Right renal pelvis (tissue), 4 donors: ENCODE measurements around the gene TPST2. TPM values are rescaled to one million over a fixed set of nuclear protein-coding genes. Genes with fewer than 3 reads are reported as not detected.
"Not testable (repeated sequence)": the region's sequence is repeated elsewhere in the genome, so short reads cannot be mapped to it uniquely, and the experiment has no call there.

Experiments used
- DNase-seq, 4 donors: peaks; one replicate each; pipeline ENCODE4 v3.0.0-alpha.2; 2013; ENCODE audit warnings: low read depth in 4 of 4, low spot score in 3 of 4, missing footprints in 1 of 4
- polyA plus RNA-seq, 4 donors: library from polyadenylated mRNA; unstranded; fragments of 120-200 nt; gene quantifications; one replicate each; pipeline ENCODE4 v1.2.1, GENCODE V29; 2013; ENCODE audit not compliant: insufficient read length in 4 of 4

Gene TPST2
- polyA plus RNA-seq, 4 donors, result 26.0 to 30.3 (median 29.0) TPM

DNA sequence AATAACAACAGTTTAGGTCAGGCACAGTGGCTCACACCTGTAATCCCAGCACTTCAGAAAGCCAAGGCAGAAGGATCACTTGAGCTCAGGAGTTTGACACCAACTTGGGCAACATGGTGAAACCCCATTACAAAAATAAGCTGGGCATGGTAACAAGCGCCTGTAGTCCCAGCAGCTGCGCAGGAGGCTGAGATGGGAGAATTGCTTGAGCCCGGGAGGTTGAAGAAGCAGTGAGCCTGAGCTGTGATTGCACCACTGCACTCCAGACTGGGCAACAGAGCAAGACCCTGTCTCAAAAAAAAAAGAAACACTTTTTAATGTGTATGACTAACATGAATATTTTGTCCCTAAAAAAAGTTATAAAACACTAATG lies 53.2 kb downstream of the TPST2 start:
- no peak for DNase-seq

GRCh38 chr22:26536056-26536761 lies 53.7 kb downstream of the TPST2 start:
- no peak for DNase-seq

GRCh38 chr22:26535603-26535908 lies 54.4 kb downstream of the TPST2 start:
- no peak for DNase-seq

DNA sequence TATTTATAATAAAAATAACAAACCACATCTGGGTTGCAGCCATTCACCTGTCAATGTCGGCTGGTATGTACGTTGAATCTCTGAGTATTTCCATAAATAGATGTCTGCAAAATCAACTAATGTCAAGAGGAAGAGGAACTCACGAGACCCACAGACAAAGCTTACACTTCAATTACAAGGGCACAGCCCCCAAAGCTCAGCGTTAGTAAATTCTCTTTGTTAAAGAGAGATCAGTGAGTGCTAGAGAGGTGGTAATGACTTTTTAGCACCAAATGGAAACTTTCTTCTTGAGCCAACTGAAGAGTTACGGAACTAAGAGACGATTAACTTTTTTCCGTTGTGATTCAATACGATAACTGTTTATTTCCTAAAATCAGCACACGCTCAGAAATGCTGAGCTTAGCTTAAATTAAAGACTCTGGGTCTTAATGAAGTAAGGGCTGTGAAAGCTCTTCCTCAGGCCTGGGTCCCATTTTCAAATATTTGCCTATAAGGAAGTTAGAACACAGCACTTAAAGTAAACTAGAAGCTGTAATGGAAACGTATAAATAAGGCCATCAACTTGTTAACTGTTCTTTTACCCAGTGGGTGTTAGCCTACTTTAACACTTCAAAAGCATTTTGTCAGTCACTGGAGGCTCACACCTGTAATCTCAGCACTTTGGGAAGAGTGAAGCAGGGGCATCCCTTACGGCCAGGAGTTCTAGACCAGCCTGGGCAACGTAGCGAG lies 54.9 kb downstream of the TPST2 start:
- DNase-seq, result no peak

DNA sequence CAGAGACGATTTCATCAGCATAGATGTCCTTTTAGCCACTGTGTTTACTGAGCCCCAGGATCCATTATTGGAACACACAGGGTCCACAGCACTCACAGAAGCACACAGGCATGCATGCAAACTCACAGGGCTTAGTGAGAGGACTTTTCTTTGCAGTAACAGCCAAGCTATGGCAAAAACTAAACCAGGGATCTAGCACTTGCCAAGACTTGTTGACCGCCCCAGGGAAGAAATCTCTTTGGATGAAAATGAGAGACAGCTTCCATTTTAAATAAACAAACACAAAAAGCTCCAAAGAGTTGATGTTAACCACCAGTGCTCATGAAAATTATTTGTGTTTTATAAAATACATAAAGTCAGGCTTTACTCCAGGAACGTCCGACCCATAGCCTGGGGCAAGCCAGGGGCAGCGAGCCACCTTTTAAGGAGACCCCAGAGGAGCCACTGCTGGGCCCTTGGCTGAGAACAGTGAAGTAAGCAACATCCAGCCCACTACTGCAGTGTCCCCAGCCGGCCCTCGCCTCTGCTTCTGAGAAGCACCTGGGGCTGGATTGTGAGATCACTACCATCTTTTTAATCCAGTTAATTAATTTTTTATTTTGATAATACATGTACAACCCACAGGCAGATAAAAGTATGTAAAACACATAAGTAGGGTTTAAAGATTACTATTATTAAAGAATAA lies 55.6 kb downstream of the TPST2 start:
- no peak for DNase-seq

GRCh38 chr22:26529345-26529744 lies 60.6 kb downstream of the TPST2 start:
- no peak for DNase-seq

GRCh38 chr22:26528518-26528917 lies 61.4 kb downstream of the TPST2 start:
- not testable (repeated sequence) for DNase-seq

DNA sequence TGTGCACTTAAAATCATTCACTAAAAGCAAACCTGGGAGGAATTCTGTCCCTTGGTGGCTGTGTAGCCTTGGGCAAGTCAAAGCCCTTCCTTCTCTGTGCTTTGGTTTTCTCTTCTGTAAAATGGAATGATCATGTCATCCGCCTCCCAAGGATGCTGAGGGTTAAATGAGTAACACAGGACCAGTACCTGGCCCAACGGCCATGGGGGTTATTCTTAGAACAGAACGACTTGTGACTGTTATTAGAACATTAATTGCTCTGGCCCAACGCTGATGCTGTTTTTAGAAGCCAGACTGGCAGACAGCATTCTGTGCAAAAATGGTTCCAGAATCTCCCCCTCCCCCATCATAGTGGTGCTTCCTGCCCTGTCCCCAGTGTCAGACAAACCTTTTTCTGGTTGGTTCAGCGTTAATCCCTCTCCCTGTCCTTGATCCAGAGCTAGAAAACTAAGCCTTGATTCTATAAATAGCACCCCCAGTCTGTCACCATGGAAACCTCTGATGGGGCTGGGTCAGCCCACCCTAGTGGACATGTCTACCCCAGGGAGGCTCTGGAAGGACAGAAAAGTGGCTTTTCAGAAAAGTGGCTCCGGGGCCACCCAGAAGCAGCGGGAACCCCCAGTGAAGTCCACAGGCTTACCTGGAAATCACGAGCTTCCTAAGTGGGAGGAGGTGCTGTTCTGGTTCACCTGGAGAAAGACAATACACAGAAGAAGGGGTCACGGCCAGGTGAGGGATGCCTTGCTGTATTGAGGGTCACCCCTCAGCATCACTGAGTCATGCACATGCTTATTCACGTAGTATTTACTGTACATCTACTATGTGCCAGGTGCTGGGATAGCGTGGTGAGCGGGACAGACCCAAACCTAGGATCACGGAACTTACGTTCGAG lies 62.1 kb downstream of the TPST2 start:
- DNase-seq, result no peak

- no peak for DNase-seq
Observed at GRCh38 chr22:26527167-26527566, 62.8 kb downstream of the TPST2 start.

DNA sequence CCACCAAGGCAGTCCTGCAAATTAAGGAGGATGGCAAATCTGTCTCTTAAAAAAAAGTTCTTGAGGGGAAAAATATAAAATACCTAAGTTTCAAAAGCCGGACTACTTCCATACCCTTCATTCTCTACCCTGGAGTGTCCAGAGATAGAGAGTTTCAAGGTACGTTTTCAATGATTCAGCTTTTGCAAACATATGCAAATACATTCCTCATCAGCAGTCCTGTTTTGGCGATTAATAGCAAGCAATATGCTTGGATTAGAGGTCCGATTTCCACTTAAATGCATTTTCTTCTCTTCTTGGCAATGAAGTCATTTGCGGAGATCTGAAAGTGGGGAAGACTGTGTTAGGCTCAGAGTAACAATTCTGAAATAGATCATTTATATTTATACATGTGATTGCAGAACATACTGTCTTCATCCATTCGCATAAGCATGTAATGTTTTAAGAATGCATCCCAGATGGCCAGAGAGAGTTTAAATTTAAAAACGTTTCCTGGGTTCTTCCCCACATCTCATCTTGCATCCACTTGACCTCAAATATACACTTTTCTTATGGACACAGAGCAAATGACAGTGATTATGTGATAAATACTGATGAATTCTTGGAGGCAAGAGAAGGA lies 63.9 kb downstream of the TPST2 start:
- DNase-seq, result no peak

- DNase-seq, result no peak
Observed at GRCh38 chr22:26524870-26525269, 65.1 kb downstream of the TPST2 start.

DNA sequence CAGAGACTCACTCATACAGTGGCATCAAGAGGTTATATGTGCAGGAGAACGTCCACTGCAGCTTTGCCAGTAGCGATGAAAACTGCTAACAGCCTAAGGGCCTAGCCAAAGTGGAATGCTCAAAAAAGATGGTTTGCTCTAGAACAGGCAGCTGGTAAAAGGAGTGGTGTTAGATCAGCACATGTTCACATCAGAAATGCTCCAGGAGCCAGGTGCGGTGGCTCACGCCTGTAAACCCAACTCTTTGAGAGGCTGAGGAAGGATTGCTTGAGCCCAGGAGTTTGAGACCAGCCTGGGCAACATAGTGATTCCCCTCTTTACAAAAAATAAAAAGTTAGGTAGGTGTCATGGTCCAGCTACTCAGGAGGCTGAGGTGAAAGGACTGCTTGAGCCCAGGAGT lies 67.3 kb downstream of the TPST2 start:
- no peak for DNase-seq

DNA sequence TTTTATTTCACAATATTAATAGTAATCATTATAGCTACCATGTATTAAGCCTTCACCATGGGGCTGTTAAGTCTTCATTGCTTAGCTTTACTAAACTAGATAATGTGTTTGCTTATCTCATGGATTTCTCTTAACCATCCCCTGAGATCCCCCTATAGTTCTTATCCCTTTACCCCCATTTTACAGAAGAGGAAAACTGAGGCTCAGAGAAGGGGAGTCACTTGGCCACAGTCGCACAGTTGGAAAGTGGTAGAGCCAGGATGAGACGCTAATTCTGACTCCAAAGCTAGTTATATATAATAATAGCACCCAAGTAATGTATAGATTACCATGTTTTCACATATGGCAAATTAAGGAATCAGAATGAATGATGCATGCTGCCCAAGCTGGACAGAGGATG lies 67.9 kb downstream of the TPST2 start:
- no peak for DNase-seq

- DNase-seq, result no peak
Observed at GRCh38 chr22:26517429-26517828, 72.5 kb downstream of the TPST2 start.

DNA sequence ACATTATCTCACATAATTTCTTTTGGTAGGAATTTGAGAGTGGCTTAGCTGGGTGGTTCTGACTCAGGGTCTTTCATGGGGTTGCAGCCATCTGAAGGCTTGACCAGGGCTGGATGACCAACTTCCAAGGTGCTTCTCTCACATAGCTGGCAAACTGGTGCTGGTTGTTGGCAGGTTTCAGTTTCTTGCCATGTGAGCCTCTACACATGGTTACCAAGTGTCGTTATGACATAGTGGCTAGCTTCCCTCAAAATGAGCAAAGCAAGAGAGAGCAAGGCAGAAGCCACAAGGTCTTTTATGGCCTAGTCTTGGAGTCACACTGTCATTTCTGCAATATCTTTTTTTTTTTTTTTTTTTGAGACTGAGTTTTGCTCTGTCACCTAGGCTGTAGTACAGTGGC lies 73.4 kb downstream of the TPST2 start:
- DNase-seq, result no peak

- no peak for DNase-seq
Observed at GRCh38 chr22:26515931-26516330, 74.0 kb downstream of the TPST2 start.

GRCh38 chr22:26514419-26515161 lies 75.3 kb downstream of the TPST2 start:
- no peak for DNase-seq

DNA sequence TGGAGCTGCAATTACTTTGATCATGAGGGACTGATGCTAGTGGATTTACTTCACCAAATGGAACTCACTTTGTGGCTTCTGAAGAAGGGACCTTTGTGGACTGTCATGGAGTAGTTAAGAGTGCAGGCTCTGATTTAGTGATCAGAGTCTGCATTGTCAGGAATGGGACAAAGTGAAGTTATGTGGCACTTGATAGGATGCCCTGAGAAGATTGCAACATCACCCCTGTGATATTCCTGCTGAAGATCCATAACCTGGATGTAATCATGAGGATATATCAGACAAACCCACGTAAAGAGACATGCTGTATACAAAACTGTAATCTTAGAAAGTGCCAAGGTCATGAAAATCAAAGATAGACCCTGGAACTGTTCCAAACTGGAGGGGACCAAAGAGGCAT lies 76.1 kb downstream of the TPST2 start:
- DNase-seq, result no peak

GRCh38 chr22:26512149-26512793 lies 77.7 kb downstream of the TPST2 start, which contains the start of gene TFIP11:
TFIP11 (minus strand) TSS chr22:26512473; CDS start chr22:26510272, 2,201 bp downstream.
- DNase-seq, result peak; percentile 79 to 91 (median 84)
